ENCODE measurements around the gene LOC101059915.

Gene LOC101059915

DNA sequence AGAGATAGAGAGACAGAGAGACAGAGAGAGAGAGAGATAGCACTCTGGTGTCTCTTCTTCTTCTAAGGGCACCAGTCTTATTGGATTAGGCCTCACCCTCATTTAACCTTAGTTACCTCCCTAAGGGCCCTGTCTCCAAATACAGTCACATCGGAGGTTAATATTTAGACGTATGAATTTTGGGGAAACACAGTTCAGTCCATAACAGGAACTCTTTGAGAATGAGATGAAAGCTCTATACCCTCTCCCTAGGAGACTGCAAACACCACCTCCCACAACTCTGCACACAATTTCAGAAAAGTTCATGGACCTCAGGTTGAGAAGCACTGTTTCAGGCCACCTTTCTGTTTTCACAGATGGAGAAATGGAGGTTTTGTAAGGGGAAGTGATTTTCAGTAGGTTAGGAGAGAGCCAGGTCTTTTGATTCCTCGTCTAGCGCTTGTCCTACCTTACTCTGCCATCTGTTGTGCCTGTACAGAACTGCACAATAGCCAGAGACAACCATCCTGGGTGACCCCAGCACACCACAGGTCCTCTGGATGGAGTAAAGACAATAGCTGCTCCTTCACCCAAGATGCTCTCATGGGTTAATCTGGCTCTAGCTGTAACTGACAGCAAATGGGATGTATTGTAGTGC, 16.9 kb upstream of the LOC101059915 start:
- DNase-seq (ENCODE audit: low read depth, low spot score), result no peak

DNA sequence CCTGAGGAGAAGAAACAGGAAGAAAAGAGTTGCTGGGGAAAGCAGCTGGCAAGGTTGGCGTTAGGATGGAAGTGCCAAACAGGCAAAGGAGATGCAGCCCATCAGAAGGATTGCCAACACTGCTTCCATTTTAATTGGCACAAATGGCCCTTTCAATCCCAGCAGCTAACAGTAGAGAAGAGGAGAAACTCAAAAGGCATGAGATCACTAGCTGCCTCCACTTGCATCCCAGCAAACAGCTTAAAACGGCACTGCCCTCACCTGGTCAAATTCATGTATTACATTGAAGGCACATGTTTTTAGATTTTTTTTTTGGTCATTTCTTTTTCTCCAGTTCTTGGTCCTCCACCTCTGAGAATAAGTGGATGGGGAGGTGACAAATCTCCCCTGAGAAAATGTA, 14.9 kb upstream of the LOC101059915 start:
- no peak overlapping the region for H3K4me3 ChIP-seq (ENCODE audit: insufficient read length, low read depth)
- no peaks in the 10 kb centered on the region for H3K4me1 ChIP-seq (ENCODE audit: insufficient read depth, insufficient read length)
- DNase-seq (ENCODE audit: low read depth, low spot score), result peak; percentile 36
- H3K36me3 ChIP-seq (ENCODE audit: insufficient read depth, insufficient read length, low read length), result no peaks in the 10 kb centered on the region
- no peak overlapping the region for H3K9ac ChIP-seq (ENCODE audit: insufficient read length, low read depth)
- H3K9me3 ChIP-seq (ENCODE audit: insufficient read depth, low read length), result no peaks in the 10 kb centered on the region; the same call in 1 of the 2 replicates
- TF ChIP-seq ZNF274 (IDR thresholded peaks at IDR 0.05; ENCODE audit: low read depth, low read length) (no peak), SUZ12 (IDR thresholded peaks at IDR 0.05; ENCODE audit: extremely low read depth, insufficient read depth, insufficient read length) (no peak), YY1 (IDR thresholded peaks at IDR 0.05; ENCODE audit: insufficient read depth, insufficient read length) (no peak)
- H3K27me3 ChIP-seq (ENCODE audit: insufficient read depth, insufficient read length), result no peaks in the 10 kb centered on the region

More for the DNA sequence above, 16.9 kb upstream of the LOC101059915 start:
- Histone ChIP-seq H3K4me1 (ENCODE audit: insufficient read depth, insufficient read length) (no peaks in the 10 kb centered on the region), H3K27me3 (ENCODE audit: insufficient read depth, insufficient read length) (no peaks in the 10 kb centered on the region), H3K9ac (ENCODE audit: insufficient read length, low read depth) (no peak overlapping the region), H3K36me3 (ENCODE audit: insufficient read depth, insufficient read length, low read length) (no peaks in the 10 kb centered on the region), H3K9me3 (ENCODE audit: insufficient read depth, low read length) (no peaks in the 10 kb centered on the region; the same call in 1 of the 2 replicates), H3K4me3 (ENCODE audit: insufficient read length, low read depth) (no peak overlapping the region)
- TF ChIP-seq ZNF274 (IDR thresholded peaks at IDR 0.05; ENCODE audit: low read depth, low read length) (no peak), YY1 (IDR thresholded peaks at IDR 0.05; ENCODE audit: insufficient read depth, insufficient read length) (no peak), SUZ12 (IDR thresholded peaks at IDR 0.05; ENCODE audit: extremely low read depth, insufficient read depth, insufficient read length) (no peak)

DNA sequence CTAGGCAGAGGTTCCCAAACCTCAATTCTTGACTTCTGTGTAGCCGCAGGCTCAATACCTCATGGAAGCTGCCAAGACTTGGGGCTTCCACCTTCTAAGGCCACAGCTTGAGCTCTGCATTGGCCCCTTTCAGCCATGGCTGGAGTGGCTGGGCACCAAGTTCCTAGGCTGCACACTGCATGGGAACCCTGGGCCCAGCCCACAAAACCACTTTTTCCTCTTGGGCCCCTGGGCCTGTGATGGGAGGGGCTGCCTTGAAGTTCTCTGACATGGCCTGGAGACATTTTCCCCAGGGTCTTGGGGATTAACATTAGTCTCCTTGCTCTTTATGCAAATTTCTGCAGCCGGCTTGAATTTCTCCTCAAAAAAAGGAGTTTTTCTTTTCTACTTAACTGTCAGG, 14.0 kb upstream of the LOC101059915 start:
- no peaks in the 10 kb centered on the region for H3K27me3 ChIP-seq (ENCODE audit: insufficient read depth, insufficient read length)
- no peak overlapping the region for H3K9ac ChIP-seq (ENCODE audit: insufficient read length, low read depth)
- no peak for TF ChIP-seq SUZ12 (IDR thresholded peaks at IDR 0.05; ENCODE audit: extremely low read depth, insufficient read depth, insufficient read length)
- no peak for TF ChIP-seq ZNF274 (IDR thresholded peaks at IDR 0.05; ENCODE audit: low read depth, low read length)
- TF ChIP-seq YY1 (IDR thresholded peaks at IDR 0.05; ENCODE audit: insufficient read depth, insufficient read length), result no peak
- no peaks in the 10 kb centered on the region; the same call in 1 of the 2 replicates for H3K9me3 ChIP-seq (ENCODE audit: insufficient read depth, low read length)
- no peak overlapping the region for H3K4me3 ChIP-seq (ENCODE audit: insufficient read length, low read depth)
- H3K36me3 ChIP-seq (ENCODE audit: insufficient read depth, insufficient read length, low read length), result no peaks in the 10 kb centered on the region
- DNase-seq (ENCODE audit: low read depth, low spot score), result no peak
- no peaks in the 10 kb centered on the region for H3K4me1 ChIP-seq (ENCODE audit: insufficient read depth, insufficient read length)

DNA sequence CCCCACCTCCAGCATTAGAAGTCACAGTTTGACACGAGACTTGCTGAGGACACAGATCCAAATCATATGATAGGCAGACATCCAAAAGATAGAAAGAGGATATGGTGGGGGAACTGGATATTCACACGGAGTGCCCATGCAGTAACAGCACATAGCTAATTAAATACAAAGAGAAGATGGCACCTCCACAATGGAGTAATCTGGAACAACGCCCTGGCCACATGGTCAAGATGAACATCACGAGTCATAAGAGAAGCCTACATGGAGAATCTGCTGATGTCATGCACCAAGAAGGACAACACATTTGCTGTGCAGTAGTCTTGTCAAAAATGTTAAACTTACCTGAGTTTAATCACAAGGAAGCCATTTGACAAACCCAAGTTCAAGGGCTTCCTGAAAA, 10.1 kb upstream of the LOC101059915 start:
- no peaks in the 10 kb centered on the region for H3K9me3 ChIP-seq (ENCODE audit: insufficient read depth, low read length)
- no peak overlapping the region for H3K4me3 ChIP-seq (ENCODE audit: insufficient read length, low read depth)
- DNase-seq (ENCODE audit: low read depth, low spot score), result no peak
- no peaks in the 10 kb centered on the region for H3K36me3 ChIP-seq (ENCODE audit: insufficient read depth, insufficient read length, low read length)
- no peak overlapping the region for H3K9ac ChIP-seq (ENCODE audit: insufficient read length, low read depth)
- H3K4me1 ChIP-seq (ENCODE audit: insufficient read depth, insufficient read length), result no peaks in the 10 kb centered on the region
- TF ChIP-seq SUZ12 (IDR thresholded peaks at IDR 0.05; ENCODE audit: extremely low read depth, insufficient read depth, insufficient read length) (no peak), ZNF274 (IDR thresholded peaks at IDR 0.05; ENCODE audit: low read depth, low read length) (no peak), YY1 (IDR thresholded peaks at IDR 0.05; ENCODE audit: insufficient read depth, insufficient read length) (no peak)
- no peaks in the 10 kb centered on the region for H3K27me3 ChIP-seq (ENCODE audit: insufficient read depth, insufficient read length)

DNA sequence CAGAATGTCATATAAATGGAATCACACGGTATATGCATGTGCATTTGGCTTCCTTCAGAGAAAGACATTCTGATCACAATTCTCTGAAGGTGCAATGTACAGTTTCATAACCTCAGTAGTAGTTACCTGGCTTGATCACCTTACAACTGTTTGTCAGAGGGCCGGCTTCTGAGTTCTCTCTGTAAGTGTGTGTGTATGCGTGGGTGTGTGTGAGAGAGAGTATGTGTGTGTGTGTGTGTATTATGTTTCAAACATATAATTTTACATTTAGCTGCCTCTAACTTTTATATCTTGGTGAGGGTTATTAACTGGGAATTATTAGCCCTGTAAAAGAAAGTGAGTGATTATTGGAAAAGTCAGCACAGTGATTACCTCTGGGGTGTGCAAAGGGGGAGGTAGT, 8.0 kb upstream of the LOC101059915 start:
- H3K4me1 ChIP-seq (ENCODE audit: insufficient read depth, insufficient read length), result no peaks in the 10 kb centered on the region
- no peak overlapping the region for H3K9ac ChIP-seq (ENCODE audit: insufficient read length, low read depth)
- TF ChIP-seq ZNF274 (IDR thresholded peaks at IDR 0.05; ENCODE audit: low read depth, low read length) (no peak), YY1 (IDR thresholded peaks at IDR 0.05; ENCODE audit: insufficient read depth, insufficient read length) (no peak), SUZ12 (IDR thresholded peaks at IDR 0.05; ENCODE audit: extremely low read depth, insufficient read depth, insufficient read length) (no peak)
- DNase-seq (ENCODE audit: low read depth, low spot score), result no peak
- no peaks in the 10 kb centered on the region for H3K9me3 ChIP-seq (ENCODE audit: insufficient read depth, low read length)
- no peaks in the 10 kb centered on the region for H3K27me3 ChIP-seq (ENCODE audit: insufficient read depth, insufficient read length)
- H3K36me3 ChIP-seq (ENCODE audit: insufficient read depth, insufficient read length, low read length), result no peaks in the 10 kb centered on the region
- H3K4me3 ChIP-seq (ENCODE audit: insufficient read length, low read depth), result no peak overlapping the region

DNA sequence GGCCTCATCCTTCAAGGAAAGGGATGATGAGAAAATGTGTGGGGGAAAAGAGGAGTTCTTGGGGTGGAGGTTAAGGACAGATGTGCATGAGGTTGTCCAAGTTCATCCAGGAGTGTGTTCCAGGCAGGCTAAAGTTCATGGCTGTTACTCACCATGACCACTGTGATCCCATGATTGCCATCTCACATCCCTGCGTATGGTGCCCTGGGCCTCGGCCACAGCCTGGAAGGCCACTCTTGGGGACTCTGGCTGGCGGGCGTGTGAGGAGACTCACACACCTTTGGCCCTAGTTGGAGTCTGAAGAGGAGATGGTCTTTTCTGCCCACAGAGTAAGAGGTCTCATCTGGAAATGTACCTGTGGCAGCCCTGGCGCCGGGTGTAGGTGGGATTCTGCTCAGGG, 7.4 kb upstream of the LOC101059915 start:
- H3K9me3 ChIP-seq (ENCODE audit: insufficient read depth, low read length), result no peaks in the 10 kb centered on the region
- no peak for TF ChIP-seq SUZ12 (IDR thresholded peaks at IDR 0.05; ENCODE audit: extremely low read depth, insufficient read depth, insufficient read length)
- TF ChIP-seq YY1 (IDR thresholded peaks at IDR 0.05; ENCODE audit: insufficient read depth, insufficient read length), result no peak
- no peak for TF ChIP-seq ZNF274 (IDR thresholded peaks at IDR 0.05; ENCODE audit: low read depth, low read length)
- peaks cover under 1% of the 10 kb centered on the region for H3K4me1 ChIP-seq (ENCODE audit: insufficient read depth, insufficient read length)
- no peaks in the 10 kb centered on the region for H3K36me3 ChIP-seq (ENCODE audit: insufficient read depth, insufficient read length, low read length)
- H3K4me3 ChIP-seq (ENCODE audit: insufficient read length, low read depth), result no peak overlapping the region
- DNase-seq (ENCODE audit: low read depth, low spot score), result no peak
- no peaks in the 10 kb centered on the region for H3K27me3 ChIP-seq (ENCODE audit: insufficient read depth, insufficient read length)
- no peak overlapping the region for H3K9ac ChIP-seq (ENCODE audit: insufficient read length, low read depth)

DNA sequence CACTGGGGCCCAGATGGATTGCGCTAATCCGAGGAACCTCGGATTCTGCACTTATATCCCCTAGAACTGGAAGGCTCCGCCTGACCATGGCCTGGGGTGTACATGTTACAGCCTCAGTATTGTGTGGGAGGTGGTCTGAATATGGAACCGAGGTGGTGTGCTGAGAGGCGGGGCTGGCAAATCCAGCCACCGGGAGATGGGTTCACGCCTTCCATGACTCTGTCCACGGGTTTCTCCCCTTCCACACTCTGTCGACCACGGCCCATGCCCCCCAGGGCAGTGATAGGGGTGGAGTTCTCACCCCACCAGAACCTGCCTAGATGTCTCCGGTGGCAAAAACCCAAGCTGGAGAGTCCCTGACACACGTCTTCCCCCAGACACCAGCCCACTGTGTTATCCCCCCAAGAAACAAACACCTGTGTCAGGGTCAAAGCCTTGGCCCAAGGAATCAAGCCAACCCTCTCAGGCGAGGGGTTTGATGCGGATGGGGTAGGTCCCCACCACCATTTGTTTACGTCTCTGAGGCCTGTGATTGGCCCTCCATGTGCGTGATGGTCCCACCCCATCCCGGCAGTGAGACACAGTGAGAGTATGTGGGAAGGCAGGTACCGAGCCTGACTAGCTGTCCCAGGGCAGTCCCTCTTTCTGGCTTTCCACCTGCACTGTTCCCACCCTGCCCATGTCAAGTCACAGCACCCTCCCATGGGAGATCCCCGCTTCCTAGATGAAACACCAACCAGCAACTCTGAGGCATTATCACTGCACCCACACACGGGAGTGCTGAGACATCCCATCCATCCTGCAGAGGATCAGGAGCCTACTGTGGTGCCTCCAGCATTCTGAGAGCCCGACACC, 6.6 kb upstream of the LOC101059915 start:
- Histone ChIP-seq H3K36me3 (ENCODE audit: insufficient read depth, insufficient read length, low read length) (no peaks in the 10 kb centered on the region), H3K9me3 (ENCODE audit: insufficient read depth, low read length) (no peaks in the 10 kb centered on the region), H3K9ac (ENCODE audit: insufficient read length, low read depth) (no peak overlapping the region), H3K27me3 (ENCODE audit: insufficient read depth, insufficient read length) (no peaks in the 10 kb centered on the region), H3K4me3 (ENCODE audit: insufficient read length, low read depth) (no peak overlapping the region), H3K4me1 (ENCODE audit: insufficient read depth, insufficient read length) (peaks cover 4% of the 10 kb centered on the region)
- no peak for TF ChIP-seq SUZ12 (IDR thresholded peaks at IDR 0.05; ENCODE audit: extremely low read depth, insufficient read depth, insufficient read length)
- no peak for TF ChIP-seq ZNF274 (IDR thresholded peaks at IDR 0.05; ENCODE audit: low read depth, low read length)
- TF ChIP-seq YY1 (IDR thresholded peaks at IDR 0.05; ENCODE audit: insufficient read depth, insufficient read length), result no peak
- no peak for DNase-seq (ENCODE audit: low read depth, low spot score)

All from NT2/D1 (cell line).